HG03135 (cell line): ENCODE results near the gene SMARCA1.

ENCODE experiments used
- ATAC-seq: cut with Tn5 transposase; IDR thresholded peaks from one replicate; pipeline ENCODE4 v1.9.1; 2021; ENCODE audit warnings: mild to moderate bottlenecking, moderate library complexity; ENCODE audit not compliant: unreplicated experiment

The SMARCA1 gene

GRCh38 chrX:129472116-129472515 lies 51.2 kb downstream of the SMARCA1 start:
- no peak for ATAC-seq

GRCh38 chrX:129462707-129463106 lies 60.6 kb downstream of the SMARCA1 start:
- no peak for ATAC-seq

GRCh38 chrX:129461801-129462456 lies 61.4 kb downstream of the SMARCA1 start:
- no peak for ATAC-seq

GRCh38 chrX:129452523-129452922 lies 70.8 kb downstream of the SMARCA1 start:
- no peak for ATAC-seq

- ATAC-seq: no peak
These were observed 73.2 kb downstream of the SMARCA1 start for GRCh38 chrX:129450123-129450522.

GRCh38 chrX:129449148-129449547 lies 74.1 kb downstream of the SMARCA1 start:
- ATAC-seq: no peak

- no peak for ATAC-seq
These were observed 77.9 kb downstream of the SMARCA1 start for GRCh38 chrX:129445436-129445835.

- ATAC-seq: no peak
These were observed 89.3 kb downstream of the SMARCA1 start for GRCh38 chrX:129433945-129434344.

GRCh38 chrX:129433461-129433860 lies 89.8 kb downstream of the SMARCA1 start:
- no peak for ATAC-seq

- no peak for ATAC-seq
These were observed 96.0 kb downstream of the SMARCA1 start for GRCh38 chrX:129427267-129427666.

GRCh38 chrX:129423191-129423590 lies 100.1 kb downstream of the SMARCA1 start:
- no peak for ATAC-seq

GRCh38 chrX:129404670-129405008 lies 118.7 kb downstream of the SMARCA1 start:
- ATAC-seq: no peak

- ATAC-seq: no peak
These were observed 119.2 kb downstream of the SMARCA1 start for GRCh38 chrX:129403974-129404669.
